WTC11 (cell line): ENCODE results near the gene TMEM43.

ENCODE experiments used
- FOXK1 ChIP-seq: sonication (generic); formaldehyde crosslinking; IDR thresholded peaks from 2 replicates; pipeline ENCODE4 v1.8.0; 2022; ENCODE audit warnings: mild to moderate bottlenecking, moderate library complexity, missing genetic modification reagents
- GABPB1 ChIP-seq: sonication (generic); formaldehyde crosslinking; IDR thresholded peaks from 2 replicates; pipeline ENCODE4 v1.8.1; 2023; ENCODE audit warnings: mild to moderate bottlenecking, missing genetic modification reagents
- JAZF1 ChIP-seq: fragments of 250-450 bp; sonication (Bioruptor Pico); IDR thresholded peaks from 2 replicates; pipeline ENCODE4 v1.9.0; 2021; ENCODE audit warnings: moderate library complexity, mild to moderate bottlenecking, inconsistent platforms
- NFATC4 ChIP-seq: fragments of 250-450 bp; sonication (Bioruptor Pico); IDR thresholded peaks from 2 replicates; pipeline ENCODE4 v1.9.0; 2021; ENCODE audit warnings: mild to moderate bottlenecking
- NFE2L1 ChIP-seq: sonication (generic); formaldehyde crosslinking; IDR thresholded peaks from 2 replicates; pipeline ENCODE4 v1.8.1; 2023; ENCODE audit warnings: missing genetic modification reagents
- NFYB ChIP-seq: sonication (generic); formaldehyde crosslinking; conservative IDR thresholded peaks from 2 replicates; pipeline ENCODE4 v1.8.0; 2022; ENCODE audit warnings: low read depth, missing genetic modification reagents
- NR1H2 ChIP-seq: sonication (generic); formaldehyde crosslinking; IDR thresholded peaks from 2 replicates; pipeline ENCODE4 v1.9.0; 2021; ENCODE audit warnings: mild to moderate bottlenecking, moderate library complexity, missing genetic modification reagents
- TEAD1 ChIP-seq: sonication (generic); formaldehyde crosslinking; IDR thresholded peaks from 2 replicates; pipeline ENCODE4 v1.8.0; 2022; ENCODE audit warnings: mild to moderate bottlenecking, missing genetic modification reagents
- TF ChIP-seq, protein P1 (sequence below): fragments of 200-600 bp; IDR thresholded peaks from 2 replicates; pipeline ENCODE4 v1.8.0; 2022; ENCODE audit warnings: antibody characterized with exemption
- TF ChIP-seq, protein P2 (sequence below): sonication (generic); formaldehyde crosslinking; IDR thresholded peaks from 2 replicates; pipeline ENCODE4 v1.8.1; 2022; ENCODE audit warnings: low read depth, missing genetic modification reagents, borderline replicate concordance
- TF ChIP-seq, protein P3 (sequence below): sonication (generic); formaldehyde crosslinking; IDR thresholded peaks from 2 replicates; pipeline ENCODE4 v1.8.1; 2022; ENCODE audit warnings: mild to moderate bottlenecking, missing genetic modification reagents, moderate library complexity, borderline replicate concordance
- TF ChIP-seq, protein P4 (sequence below): sonication (generic); formaldehyde crosslinking; IDR thresholded peaks from 2 replicates; pipeline ENCODE4 v1.8.1; 2023; ENCODE audit warnings: mild to moderate bottlenecking, missing genetic modification reagents, borderline replicate concordance
- TF ChIP-seq, protein P5 (sequence below): sonication (generic); formaldehyde crosslinking; IDR thresholded peaks from 2 replicates; pipeline ENCODE4 v1.8.0; 2023; ENCODE audit warnings: mild to moderate bottlenecking, missing genetic modification reagents
- TF ChIP-seq, protein P6 (sequence below): fragments of 250-450 bp; sonication (Bioruptor Pico); conservative IDR thresholded peaks from 2 replicates; pipeline ENCODE4 v1.9.0; 2021; ENCODE audit warnings: mild to moderate bottlenecking

DNA sequence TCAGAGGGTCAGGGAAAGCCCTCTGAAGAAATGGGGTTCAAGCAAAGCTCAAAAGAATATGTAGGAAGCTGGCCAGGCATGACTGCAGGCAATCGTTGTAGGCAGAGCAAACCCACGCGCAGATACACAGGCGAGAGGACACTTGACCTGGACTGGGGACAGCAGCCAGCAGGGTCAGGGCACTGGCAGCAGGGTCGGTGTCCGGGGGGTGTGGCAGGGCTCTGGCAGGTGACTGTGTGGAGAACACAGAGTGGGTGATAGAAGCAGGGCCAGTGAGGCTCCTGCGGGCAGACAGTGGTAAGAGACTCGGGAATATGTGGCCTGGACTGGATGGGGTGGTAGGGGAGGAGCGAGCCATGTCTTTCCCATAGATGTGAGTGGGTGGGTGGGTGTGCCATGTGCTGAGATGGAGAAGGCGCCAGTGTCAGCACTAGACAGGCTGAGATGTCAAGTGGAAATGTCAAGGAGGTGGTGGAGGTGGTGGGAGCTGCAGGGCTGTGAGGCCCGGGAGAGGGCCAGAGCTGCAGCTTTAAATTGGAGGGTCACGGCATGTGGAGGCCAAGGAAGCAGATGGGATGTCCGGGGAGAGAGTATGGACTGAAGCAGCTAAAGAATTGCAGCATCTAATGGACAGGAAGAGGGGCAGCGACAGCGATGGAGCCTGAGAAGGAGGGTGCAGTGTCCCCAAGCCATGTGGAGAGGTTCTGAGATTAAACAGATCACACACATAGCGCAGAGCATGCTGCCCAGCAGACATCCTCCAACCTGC is 13.4 kb downstream of the TMEM43 start:
- TF ChIP-seq, protein P1, sequence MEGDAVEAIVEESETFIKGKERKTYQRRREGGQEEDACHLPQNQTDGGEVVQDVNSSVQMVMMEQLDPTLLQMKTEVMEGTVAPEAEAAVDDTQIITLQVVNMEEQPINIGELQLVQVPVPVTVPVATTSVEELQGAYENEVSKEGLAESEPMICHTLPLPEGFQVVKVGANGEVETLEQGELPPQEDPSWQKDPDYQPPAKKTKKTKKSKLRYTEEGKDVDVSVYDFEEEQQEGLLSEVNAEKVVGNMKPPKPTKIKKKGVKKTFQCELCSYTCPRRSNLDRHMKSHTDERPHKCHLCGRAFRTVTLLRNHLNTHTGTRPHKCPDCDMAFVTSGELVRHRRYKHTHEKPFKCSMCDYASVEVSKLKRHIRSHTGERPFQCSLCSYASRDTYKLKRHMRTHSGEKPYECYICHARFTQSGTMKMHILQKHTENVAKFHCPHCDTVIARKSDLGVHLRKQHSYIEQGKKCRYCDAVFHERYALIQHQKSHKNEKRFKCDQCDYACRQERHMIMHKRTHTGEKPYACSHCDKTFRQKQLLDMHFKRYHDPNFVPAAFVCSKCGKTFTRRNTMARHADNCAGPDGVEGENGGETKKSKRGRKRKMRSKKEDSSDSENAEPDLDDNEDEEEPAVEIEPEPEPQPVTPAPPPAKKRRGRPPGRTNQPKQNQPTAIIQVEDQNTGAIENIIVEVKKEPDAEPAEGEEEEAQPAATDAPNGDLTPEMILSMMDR: no peak
- TF ChIP-seq, protein P2, sequence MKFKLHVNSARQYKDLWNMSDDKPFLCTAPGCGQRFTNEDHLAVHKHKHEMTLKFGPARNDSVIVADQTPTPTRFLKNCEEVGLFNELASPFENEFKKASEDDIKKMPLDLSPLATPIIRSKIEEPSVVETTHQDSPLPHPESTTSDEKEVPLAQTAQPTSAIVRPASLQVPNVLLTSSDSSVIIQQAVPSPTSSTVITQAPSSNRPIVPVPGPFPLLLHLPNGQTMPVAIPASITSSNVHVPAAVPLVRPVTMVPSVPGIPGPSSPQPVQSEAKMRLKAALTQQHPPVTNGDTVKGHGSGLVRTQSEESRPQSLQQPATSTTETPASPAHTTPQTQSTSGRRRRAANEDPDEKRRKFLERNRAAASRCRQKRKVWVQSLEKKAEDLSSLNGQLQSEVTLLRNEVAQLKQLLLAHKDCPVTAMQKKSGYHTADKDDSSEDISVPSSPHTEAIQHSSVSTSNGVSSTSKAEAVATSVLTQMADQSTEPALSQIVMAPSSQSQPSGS (CRISPR knock-in tag): no peak
- no peak for TF ChIP-seq JAZF1 (CRISPR knock-in tag)
- TF ChIP-seq, protein P3, sequence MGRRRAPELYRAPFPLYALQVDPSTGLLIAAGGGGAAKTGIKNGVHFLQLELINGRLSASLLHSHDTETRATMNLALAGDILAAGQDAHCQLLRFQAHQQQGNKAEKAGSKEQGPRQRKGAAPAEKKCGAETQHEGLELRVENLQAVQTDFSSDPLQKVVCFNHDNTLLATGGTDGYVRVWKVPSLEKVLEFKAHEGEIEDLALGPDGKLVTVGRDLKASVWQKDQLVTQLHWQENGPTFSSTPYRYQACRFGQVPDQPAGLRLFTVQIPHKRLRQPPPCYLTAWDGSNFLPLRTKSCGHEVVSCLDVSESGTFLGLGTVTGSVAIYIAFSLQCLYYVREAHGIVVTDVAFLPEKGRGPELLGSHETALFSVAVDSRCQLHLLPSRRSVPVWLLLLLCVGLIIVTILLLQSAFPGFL (CRISPR knock-in tag): no peak
- no peak for TF ChIP-seq NR1H2 (CRISPR knock-in tag)
- TF ChIP-seq, protein P4, sequence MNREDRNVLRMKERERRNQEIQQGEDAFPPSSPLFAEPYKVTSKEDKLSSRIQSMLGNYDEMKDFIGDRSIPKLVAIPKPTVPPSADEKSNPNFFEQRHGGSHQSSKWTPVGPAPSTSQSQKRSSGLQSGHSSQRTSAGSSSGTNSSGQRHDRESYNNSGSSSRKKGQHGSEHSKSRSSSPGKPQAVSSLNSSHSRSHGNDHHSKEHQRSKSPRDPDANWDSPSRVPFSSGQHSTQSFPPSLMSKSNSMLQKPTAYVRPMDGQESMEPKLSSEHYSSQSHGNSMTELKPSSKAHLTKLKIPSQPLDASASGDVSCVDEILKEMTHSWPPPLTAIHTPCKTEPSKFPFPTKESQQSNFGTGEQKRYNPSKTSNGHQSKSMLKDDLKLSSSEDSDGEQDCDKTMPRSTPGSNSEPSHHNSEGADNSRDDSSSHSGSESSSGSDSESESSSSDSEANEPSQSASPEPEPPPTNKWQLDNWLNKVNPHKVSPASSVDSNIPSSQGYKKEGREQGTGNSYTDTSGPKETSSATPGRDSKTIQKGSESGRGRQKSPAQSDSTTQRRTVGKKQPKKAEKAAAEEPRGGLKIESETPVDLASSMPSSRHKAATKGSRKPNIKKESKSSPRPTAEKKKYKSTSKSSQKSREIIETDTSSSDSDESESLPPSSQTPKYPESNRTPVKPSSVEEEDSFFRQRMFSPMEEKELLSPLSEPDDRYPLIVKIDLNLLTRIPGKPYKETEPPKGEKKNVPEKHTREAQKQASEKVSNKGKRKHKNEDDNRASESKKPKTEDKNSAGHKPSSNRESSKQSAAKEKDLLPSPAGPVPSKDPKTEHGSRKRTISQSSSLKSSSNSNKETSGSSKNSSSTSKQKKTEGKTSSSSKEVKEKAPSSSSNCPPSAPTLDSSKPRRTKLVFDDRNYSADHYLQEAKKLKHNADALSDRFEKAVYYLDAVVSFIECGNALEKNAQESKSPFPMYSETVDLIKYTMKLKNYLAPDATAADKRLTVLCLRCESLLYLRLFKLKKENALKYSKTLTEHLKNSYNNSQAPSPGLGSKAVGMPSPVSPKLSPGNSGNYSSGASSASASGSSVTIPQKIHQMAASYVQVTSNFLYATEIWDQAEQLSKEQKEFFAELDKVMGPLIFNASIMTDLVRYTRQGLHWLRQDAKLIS (CRISPR knock-in tag): no peak
- no peak for TF ChIP-seq NFATC4 (CRISPR knock-in tag)
- TF ChIP-seq, protein P5, sequence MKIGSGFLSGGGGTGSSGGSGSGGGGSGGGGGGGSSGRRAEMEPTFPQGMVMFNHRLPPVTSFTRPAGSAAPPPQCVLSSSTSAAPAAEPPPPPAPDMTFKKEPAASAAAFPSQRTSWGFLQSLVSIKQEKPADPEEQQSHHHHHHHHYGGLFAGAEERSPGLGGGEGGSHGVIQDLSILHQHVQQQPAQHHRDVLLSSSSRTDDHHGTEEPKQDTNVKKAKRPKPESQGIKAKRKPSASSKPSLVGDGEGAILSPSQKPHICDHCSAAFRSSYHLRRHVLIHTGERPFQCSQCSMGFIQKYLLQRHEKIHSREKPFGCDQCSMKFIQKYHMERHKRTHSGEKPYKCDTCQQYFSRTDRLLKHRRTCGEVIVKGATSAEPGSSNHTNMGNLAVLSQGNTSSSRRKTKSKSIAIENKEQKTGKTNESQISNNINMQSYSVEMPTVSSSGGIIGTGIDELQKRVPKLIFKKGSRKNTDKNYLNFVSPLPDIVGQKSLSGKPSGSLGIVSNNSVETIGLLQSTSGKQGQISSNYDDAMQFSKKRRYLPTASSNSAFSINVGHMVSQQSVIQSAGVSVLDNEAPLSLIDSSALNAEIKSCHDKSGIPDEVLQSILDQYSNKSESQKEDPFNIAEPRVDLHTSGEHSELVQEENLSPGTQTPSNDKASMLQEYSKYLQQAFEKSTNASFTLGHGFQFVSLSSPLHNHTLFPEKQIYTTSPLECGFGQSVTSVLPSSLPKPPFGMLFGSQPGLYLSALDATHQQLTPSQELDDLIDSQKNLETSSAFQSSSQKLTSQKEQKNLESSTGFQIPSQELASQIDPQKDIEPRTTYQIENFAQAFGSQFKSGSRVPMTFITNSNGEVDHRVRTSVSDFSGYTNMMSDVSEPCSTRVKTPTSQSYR (CRISPR knock-in tag): no peak
- no peak for TF ChIP-seq NFYB (CRISPR knock-in tag)
- TF ChIP-seq, protein P6, sequence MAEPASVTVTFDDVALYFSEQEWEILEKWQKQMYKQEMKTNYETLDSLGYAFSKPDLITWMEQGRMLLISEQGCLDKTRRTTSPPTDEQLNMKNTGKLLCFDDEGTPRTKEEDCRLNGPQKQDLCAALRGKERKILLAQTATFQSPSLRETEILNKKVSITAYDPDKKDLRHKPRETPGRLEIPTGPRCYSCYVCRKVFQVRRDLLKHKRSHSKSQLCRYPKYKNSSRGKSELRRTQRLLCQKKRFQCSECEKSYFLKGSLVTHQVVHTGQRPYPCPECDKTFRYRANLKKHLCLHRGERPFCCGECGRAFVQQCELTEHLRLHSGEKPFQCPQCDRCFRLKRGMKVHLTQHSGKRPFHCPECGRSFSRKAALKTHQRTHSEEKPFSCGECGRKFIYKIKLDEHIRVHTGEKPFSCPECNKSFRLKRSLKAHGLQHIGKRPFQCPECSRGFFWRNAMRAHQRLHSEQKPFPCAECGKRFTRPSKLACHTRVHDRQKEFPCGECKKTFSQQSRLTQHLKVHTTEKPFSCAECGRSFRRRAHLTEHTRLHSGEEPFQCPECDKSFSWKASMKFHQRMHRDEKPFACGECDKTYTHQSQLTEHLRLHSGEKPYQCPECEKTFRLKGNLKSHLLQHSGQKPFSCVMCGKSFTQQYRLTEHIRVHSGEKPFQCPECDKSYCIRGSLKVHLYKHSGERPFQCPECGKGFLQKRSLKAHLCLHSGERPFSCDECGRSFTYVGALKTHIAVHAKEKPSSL: no peak
- TF ChIP-seq FOXK1 (CRISPR knock-in tag): no peak
- no peak for TF ChIP-seq TEAD1
- TF ChIP-seq NFE2L1 (CRISPR knock-in tag): no peak
- no peak for TF ChIP-seq GABPB1
